ENCODE results near the gene STARD5. TPM values are rescaled to one million over a fixed set of nuclear protein-coding genes. Genes with fewer than 3 reads are reported as not detected.
A peak's percentile ranks its signal among the peaks of the same experiment; 100 is the strongest.

The STARD5 gene
- total RNA-seq, 2 experiments from 2014 or later = 4.8 to 5.2 TPM

DNA sequence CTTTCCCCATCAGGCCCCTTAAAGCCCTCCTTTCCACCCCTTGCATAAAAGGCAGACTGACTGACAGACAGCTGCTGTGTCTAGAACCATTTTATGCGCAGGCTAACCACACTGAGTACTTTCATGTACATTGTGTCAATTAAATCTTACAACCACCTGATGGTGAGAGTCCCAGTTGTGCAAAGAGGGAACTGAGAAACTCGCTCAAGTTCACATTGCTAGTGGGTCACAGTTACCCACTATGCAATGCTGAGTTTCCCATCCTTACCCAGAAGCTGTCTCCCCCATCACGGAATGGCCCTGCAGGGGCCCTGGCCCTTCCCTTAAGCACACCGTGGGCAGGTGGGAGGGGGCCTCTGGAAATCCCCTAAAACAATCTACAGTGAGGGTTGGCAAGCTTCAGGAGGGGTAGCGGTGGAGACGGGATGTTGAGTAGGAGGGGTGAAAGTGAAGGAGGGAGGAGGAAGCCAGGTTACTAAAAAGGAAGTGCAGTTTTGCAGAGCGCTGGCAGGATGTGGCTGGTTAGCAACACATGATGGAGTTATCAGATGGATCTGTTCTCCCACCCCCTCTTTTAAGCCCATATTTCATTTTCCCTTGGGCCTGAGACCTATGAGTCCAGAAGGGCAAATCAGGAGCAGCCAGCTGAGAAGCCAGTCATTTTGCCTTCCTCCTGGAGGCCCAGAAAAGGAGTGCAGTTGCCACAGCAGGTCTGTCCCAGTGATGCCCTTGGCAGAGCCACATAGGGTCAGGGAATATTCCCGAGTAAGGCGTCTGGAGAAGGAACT is 30.0 kb downstream of the STARD5 start:
- peak; percentile 66 for ATAC-seq
- Mint-ChIP-seq H3K27ac (peak overlapping the region; percentile 95), H3K9me3 (ENCODE audit: low read depth) (no peaks in the 10 kb centered on the region), H3K4me3 (peak overlapping the region; percentile 57), H3K36me3 (peaks cover 17% of the 10 kb centered on the region), H3K27me3 (no peaks in the 10 kb centered on the region), H3K4me1 (peaks cover 71% of the 10 kb centered on the region)
- peak; percentile 88 for DNase-seq
- CTCF ChIA-PET = interaction anchor here (0.6 to 7.7 kb wide), 7 partner anchors 8 to 270 kb away, joined by 3 to 60 read pairs (median 6); no protein-coding TSS in a partner anchor

GRCh38 chr15:81292523-81293001 is 31.4 kb downstream of the STARD5 start:
- Mint-ChIP-seq H3K27me3 (no peaks in the 10 kb centered on the region), H3K9me3 (ENCODE audit: low read depth) (no peaks in the 10 kb centered on the region), H3K36me3 (peaks cover 6% of the 10 kb centered on the region), H3K27ac (peak overlapping the region; percentile 95), H3K4me1 (peaks cover 67% of the 10 kb centered on the region), H3K4me3 (peak overlapping the region; percentile 57)
- ATAC-seq = no peak
- DNase-seq = no peak
- CTCF ChIA-PET = interaction anchor here (2.0 to 7.7 kb wide), 5 partner anchors 9 to 31 kb away, joined by 5 to 60 read pairs (median 17); partner anchors contain the start of gene STARD5

GRCh38 chr15:81291916-81292522 is 31.9 kb downstream of the STARD5 start:
- ATAC-seq = no peak
- Mint-ChIP-seq H3K4me3 (peak overlapping the region; percentile 57), H3K27ac (peak overlapping the region; percentile 95), H3K36me3 (peaks cover 4% of the 10 kb centered on the region), H3K4me1 (peaks cover 68% of the 10 kb centered on the region), H3K27me3 (no peaks in the 10 kb centered on the region), H3K9me3 (ENCODE audit: low read depth) (no peaks in the 10 kb centered on the region)
- DNase-seq = no peak
- CTCF ChIA-PET = interaction anchor here (1.4 to 7.7 kb wide), 6 partner anchors 10 to 32 kb away, joined by 3 to 60 read pairs (median 14); partner anchors contain the start of gene STARD5

- ATAC-seq (no peak), DNase-seq (no peak)
- H3K4me1 Mint-ChIP-seq = peaks cover 69% of the 10 kb centered on the region
- H3K27ac Mint-ChIP-seq = no peak overlapping the region
- CTCF ChIA-PET = interaction anchor here (1.1 to 7.7 kb wide), 4 partner anchors 11 to 23 kb away, joined by 3 to 60 read pairs (median 20); no protein-coding TSS in a partner anchor
- peaks cover 7% of the 10 kb centered on the region for H3K36me3 Mint-ChIP-seq
- no peaks in the 10 kb centered on the region for H3K9me3 Mint-ChIP-seq (ENCODE audit: low read depth)
- H3K27me3 Mint-ChIP-seq = no peaks in the 10 kb centered on the region
- H3K4me3 Mint-ChIP-seq = no peak overlapping the region
Observed at GRCh38 chr15:81289910-81290309, 34.0 kb downstream of the STARD5 start.

DNA sequence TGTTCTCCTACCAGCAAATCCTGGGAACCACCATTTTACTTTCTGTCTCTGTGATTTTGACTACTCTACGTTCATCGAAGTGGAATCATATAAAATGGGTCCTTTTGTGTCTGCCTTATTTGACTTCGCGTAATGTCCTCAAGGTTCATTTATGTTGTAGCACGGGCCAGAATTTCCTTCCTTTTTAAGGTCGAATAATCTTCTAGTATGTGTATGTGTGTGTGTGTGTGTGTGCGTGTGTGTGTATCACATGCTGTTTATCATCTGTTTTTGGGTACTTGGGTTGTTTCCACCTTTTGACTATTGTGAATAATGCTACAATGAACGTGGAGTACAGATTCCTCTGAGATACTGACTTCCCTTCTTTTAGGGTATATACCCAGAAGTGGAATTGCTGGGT is 35.3 kb downstream of the STARD5 start:
- DNase-seq (no peak), ATAC-seq (no peak)
- no peaks in the 10 kb centered on the region for H3K9me3 Mint-ChIP-seq (ENCODE audit: low read depth)
- peaks cover 59% of the 10 kb centered on the region for H3K4me1 Mint-ChIP-seq
- H3K4me3 Mint-ChIP-seq = no peak overlapping the region
- H3K36me3 Mint-ChIP-seq = peaks cover 7% of the 10 kb centered on the region
- no peak overlapping the region for H3K27ac Mint-ChIP-seq
- CTCF ChIA-PET = no interaction called here
- no peaks in the 10 kb centered on the region for H3K27me3 Mint-ChIP-seq

DNA sequence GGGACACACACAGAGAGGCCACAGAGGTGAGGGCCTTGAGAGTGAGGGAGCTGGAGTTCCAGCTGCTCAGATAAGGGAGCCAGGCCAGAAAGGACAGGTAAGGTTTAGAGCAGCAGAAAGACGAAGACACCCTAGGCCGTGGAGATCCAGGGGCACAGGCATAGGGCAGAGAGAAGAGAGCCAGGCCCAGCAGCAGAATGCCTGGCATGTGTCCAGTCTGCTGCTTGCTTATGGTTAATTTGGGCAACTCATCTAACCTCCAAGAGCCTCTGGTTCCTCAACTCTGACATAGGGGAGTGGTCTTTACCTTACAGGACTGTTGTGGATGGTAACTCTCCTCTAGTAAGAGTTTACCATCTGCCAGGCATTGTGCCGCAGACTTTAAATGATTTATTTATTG is 35.9 kb downstream of the STARD5 start:
- peaks cover 53% of the 10 kb centered on the region for H3K4me1 Mint-ChIP-seq
- no peak overlapping the region for H3K4me3 Mint-ChIP-seq
- H3K27ac Mint-ChIP-seq = peak overlapping the region; percentile 0
- no peaks in the 10 kb centered on the region for H3K27me3 Mint-ChIP-seq
- DNase-seq (no peak), ATAC-seq (no peak)
- CTCF ChIA-PET = interaction anchor here (2.2 to 2.6 kb wide), 2 partner anchors 10 to 13 kb away, joined by 5 to 17 read pairs; no protein-coding TSS in a partner anchor
- no peaks in the 10 kb centered on the region for H3K9me3 Mint-ChIP-seq (ENCODE audit: low read depth)
- peaks cover 7% of the 10 kb centered on the region for H3K36me3 Mint-ChIP-seq

DNA sequence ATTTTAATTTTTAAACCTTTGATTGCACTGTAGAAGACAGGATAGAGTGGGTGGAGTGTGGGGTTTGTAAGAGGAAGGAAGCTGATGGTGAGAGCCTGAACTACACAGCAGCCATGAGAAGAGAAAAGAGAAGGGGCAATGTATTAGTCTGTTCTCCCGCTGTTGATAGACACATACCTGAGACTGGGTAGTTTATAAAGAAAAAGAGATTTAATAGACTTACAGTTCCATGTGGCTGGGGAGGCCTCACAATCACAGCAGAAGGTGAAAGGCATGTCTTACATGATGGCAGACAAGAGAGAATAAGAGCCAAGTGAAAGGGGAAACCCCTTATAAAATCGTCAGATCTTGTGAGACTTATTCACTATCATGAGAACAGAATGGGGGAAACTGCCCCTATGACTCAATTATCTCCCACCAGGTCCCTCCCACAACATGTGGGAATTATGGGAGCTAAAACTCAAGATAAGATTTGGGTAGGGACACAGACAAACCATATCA is 37.3 kb downstream of the STARD5 start:
- no peaks in the 10 kb centered on the region for H3K27me3 Mint-ChIP-seq
- no peaks in the 10 kb centered on the region for H3K9me3 Mint-ChIP-seq (ENCODE audit: low read depth)
- H3K36me3 Mint-ChIP-seq = peaks cover 7% of the 10 kb centered on the region
- H3K4me1 Mint-ChIP-seq = peaks cover 40% of the 10 kb centered on the region
- DNase-seq (no peak), ATAC-seq (peak; percentile 87)
- H3K27ac Mint-ChIP-seq = peak overlapping the region; percentile 59
- CTCF ChIA-PET = interaction anchor here (0.9 to 2.6 kb wide), 8 partner anchors 8 to 51 kb away, joined by 3 to 17 read pairs (median 4); partner anchors contain the start of gene STARD5
- H3K4me3 Mint-ChIP-seq = peak overlapping the region; percentile 11

DNA sequence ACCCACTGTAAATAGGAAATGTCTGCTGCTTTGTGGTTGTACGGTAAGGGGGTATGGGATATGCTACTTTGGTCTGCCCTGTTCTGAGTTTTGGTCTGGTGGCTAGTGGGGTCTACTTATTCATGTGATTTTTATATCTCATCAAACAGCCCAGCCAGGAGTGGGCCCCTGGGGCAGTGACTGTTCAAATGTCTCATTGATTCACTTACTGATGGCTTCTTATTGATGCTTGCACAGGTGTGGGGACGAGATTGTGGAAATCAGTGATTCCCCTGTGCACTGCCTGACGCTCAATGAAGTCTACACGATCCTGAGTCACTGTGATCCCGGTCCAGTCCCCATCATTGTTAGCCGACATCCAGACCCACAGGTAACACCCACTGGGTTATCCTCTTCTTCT is 38.5 kb downstream of the STARD5 start:
- Mint-ChIP-seq H3K4me1 (peaks cover 31% of the 10 kb centered on the region), H3K4me3 (no peak overlapping the region), H3K9me3 (ENCODE audit: low read depth) (no peaks in the 10 kb centered on the region), H3K27ac (no peak overlapping the region), H3K27me3 (no peaks in the 10 kb centered on the region), H3K36me3 (peaks cover 7% of the 10 kb centered on the region)
- no peak for ATAC-seq
- DNase-seq = peak; percentile 21
- CTCF ChIA-PET = interaction anchor here (0.8 to 1.9 kb wide), 2 partner anchors 15 to 19 kb away, joined by 3 to 11 read pairs; no protein-coding TSS in a partner anchor

DNA sequence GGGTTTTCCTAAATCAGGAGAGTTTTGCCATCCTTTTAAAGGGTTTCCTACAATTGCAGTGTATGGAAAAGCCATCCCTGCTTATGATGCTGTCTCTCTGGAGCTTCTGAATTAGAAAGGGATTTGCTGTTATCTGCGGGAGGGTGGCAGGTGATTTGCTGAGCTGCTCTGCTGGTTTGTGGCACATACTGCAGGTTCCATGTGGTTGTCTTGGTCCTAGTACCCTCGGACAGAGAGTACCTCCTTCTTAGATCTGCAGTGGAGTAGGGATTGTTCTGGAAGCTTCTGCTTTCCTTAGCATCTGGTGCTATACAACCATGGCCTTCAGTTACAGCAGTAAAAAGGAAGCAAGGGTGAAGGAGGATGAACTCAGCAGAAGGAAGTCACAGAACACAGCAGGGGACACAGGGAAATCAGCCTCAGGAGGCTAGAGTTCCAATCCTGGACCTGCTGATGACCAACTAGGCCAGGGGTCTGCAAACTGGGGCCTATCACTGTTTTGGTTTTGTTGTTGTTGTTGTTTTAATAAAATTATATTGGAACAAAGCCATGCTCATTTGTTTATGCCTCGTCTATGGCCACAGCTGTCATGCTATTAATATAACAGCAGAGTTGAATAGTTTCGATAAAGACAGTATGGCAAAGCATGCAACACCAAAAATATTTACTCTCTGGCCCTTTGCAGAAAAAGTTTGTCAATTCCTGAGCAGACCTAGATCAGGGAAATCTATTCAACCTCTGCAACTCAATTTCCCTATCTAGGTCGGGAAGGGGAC is 39.5 kb downstream of the STARD5 start:
- H3K36me3 Mint-ChIP-seq = peaks cover 7% of the 10 kb centered on the region
- H3K4me1 Mint-ChIP-seq = peaks cover 30% of the 10 kb centered on the region
- no peaks in the 10 kb centered on the region for H3K9me3 Mint-ChIP-seq (ENCODE audit: low read depth)
- no peak overlapping the region for H3K27ac Mint-ChIP-seq
- CTCF ChIA-PET = interaction anchor here (1.4 to 2.2 kb wide), 2 partner anchors 10 to 52 kb away, joined by 6 to 7 read pairs; no protein-coding TSS in a partner anchor
- H3K27me3 Mint-ChIP-seq = no peaks in the 10 kb centered on the region
- ATAC-seq = no peak
- H3K4me3 Mint-ChIP-seq = no peak overlapping the region
- DNase-seq = peak; percentile 11

GRCh38 chr15:81282911-81283310 is 41.0 kb downstream of the STARD5 start:
- DNase-seq = no peak
- peaks cover 29% of the 10 kb centered on the region for H3K4me1 Mint-ChIP-seq
- CTCF ChIA-PET = interaction anchor here (1.1 to 2.6 kb wide), 5 partner anchors 9 to 53 kb away, joined by 3 to 10 read pairs (median 6); no protein-coding TSS in a partner anchor
- H3K36me3 Mint-ChIP-seq = peaks cover 12% of the 10 kb centered on the region
- H3K27ac Mint-ChIP-seq = no peak overlapping the region
- H3K9me3 Mint-ChIP-seq (ENCODE audit: low read depth) = peaks cover 4% of the 10 kb centered on the region
- H3K4me3 Mint-ChIP-seq = no peak overlapping the region
- no peak for ATAC-seq
- no peaks in the 10 kb centered on the region for H3K27me3 Mint-ChIP-seq

DNA sequence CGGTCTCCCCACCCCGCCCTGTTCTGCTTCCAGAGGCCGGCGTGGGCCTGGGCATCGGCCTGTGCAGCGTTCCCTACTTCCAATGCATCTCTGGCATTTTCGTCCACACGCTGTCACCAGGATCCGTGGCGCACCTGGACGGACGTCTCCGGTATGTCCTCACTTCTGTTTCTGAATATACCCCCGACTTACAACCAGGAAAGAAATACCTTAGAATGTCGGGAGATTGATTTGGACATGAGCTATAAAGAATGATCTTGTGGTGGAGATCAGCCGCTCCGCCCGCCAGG is 41.4 kb downstream of the STARD5 start:
- peaks cover 13% of the 10 kb centered on the region for H3K36me3 Mint-ChIP-seq
- no peak overlapping the region for H3K4me3 Mint-ChIP-seq
- peaks cover 4% of the 10 kb centered on the region for H3K9me3 Mint-ChIP-seq (ENCODE audit: low read depth)
- peaks cover 27% of the 10 kb centered on the region for H3K4me1 Mint-ChIP-seq
- CTCF ChIA-PET = interaction anchor here (1.1 to 2.6 kb wide), 3 partner anchors 10 to 16 kb away, joined by 3 to 10 read pairs (median 6); no protein-coding TSS in a partner anchor
- H3K27me3 Mint-ChIP-seq = no peaks in the 10 kb centered on the region
- DNase-seq = no peak
- H3K27ac Mint-ChIP-seq = no peak overlapping the region
- no peak for ATAC-seq

DNA sequence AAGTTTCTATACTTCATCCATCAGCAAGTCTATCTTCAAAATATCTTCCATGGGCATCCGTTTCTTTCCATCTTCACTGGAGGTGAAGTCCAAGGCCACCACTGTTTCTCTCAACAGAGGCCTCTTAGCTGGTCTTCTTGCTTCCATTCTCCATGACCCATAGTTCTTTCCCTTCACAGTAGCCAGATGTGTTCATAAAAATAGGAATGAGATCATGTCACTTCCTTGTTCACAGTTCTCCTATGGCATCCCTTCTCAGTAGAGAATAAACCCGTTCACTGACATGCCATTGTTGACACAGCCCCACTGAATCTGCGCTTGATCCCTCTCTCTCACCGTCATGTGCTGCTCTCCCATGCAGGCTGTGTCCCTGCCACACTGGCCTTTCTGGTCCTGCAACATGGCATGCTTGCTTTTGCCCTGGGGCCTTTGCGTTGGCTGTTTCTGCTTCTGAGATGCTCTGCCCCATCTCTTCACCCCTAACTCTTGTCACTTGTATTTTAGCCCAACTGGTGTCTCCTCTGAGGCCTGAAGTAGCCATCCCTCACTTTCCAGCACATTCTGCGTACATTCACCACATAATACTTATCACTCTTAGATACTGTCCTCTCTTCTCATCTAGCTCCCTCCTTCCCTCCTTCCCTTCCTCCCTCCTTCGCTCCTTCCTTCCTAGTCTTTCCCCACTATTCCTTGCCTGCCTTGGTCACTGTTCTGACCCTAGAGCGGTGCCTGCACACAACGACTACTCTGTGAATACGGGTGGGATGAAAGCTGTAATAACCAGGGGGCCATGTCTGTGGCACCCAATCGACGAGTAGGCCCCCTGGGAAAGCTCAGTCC is 42.0 kb downstream of the STARD5 start:
- H3K27me3 Mint-ChIP-seq = no peaks in the 10 kb centered on the region
- peaks cover 14% of the 10 kb centered on the region for H3K36me3 Mint-ChIP-seq
- H3K27ac Mint-ChIP-seq = no peak overlapping the region
- CTCF ChIA-PET = interaction anchor here (1.1 to 2.6 kb wide), 3 partner anchors 10 to 16 kb away, joined by 3 to 10 read pairs (median 3); no protein-coding TSS in a partner anchor
- no peak for ATAC-seq
- H3K9me3 Mint-ChIP-seq (ENCODE audit: low read depth) = peaks cover 5% of the 10 kb centered on the region
- no peak overlapping the region for H3K4me3 Mint-ChIP-seq
- peaks cover 24% of the 10 kb centered on the region for H3K4me1 Mint-ChIP-seq
- no peak for DNase-seq
